GM23338 (cell line): ENCODE results near the gene ABCC5. TPM values are rescaled to one million over a fixed set of nuclear protein-coding genes. Genes with fewer than 3 reads are reported as not detected.

Source experiments
- ATAC-seq: fragments of 200-7000 bp; cut with Tn5 transposase; 3 replicates; pipeline ENCODE4 v1.9.1; 2020
- DNase-seq: peaks from one replicate; pipeline ENCODE4 v3.0.0-alpha.2; 2015; ENCODE audit warnings: low spot score
- H2AFZ ChIP-seq: fragments of 200-600 bp; sonication (generic); 2 replicates; pipeline ENCODE4 v1.8.0; 2016; ENCODE audit warnings: antibody characterized with exemption, mild to moderate bottlenecking, moderate library complexity
- H3F3A ChIP-seq: fragments of 200-600 bp; sonication (generic); replicated peaks from 2 replicates; pipeline ENCODE4 v1.8.0; 2017; ENCODE audit warnings: antibody characterized with exemption, mixed run types, low read depth
- H3K27ac ChIP-seq: fragments of 200-600 bp; sonication (generic); 2 replicates; pipeline ENCODE4 v1.6.1; 2016; ENCODE audit warnings: low read depth
- H3K27me3 ChIP-seq: fragments of 200-600 bp; sonication (generic); 2 replicates; pipeline ENCODE4 v1.8.0; 2016; ENCODE audit warnings: mild to moderate bottlenecking, mixed run types, moderate library complexity; ENCODE audit not compliant: insufficient read depth
- H3K36me3 ChIP-seq: fragments of 200-600 bp; sonication (generic); 2 replicates; pipeline ENCODE4 v1.8.0; 2016; ENCODE audit warnings: mild to moderate bottlenecking; ENCODE audit not compliant: insufficient read depth
- H3K4me1 ChIP-seq: fragments of 200-600 bp; sonication (generic); 2 replicates; pipeline ENCODE4 v1.8.0; 2016; ENCODE audit warnings: mild to moderate bottlenecking, moderate library complexity; ENCODE audit not compliant: insufficient read depth
- H3K4me2 ChIP-seq: fragments of 200-600 bp; sonication (generic); 2 replicates; pipeline ENCODE4 v1.7.1; 2017; ENCODE audit warnings: mixed run types
- H3K4me3 ChIP-seq: fragments of 200-600 bp; sonication (generic); 2 replicates; pipeline ENCODE4 v1.6.1; 2016; ENCODE audit warnings: mixed run types
- H3K79me2 ChIP-seq: fragments of 200-600 bp; sonication (generic); replicated peaks from 2 replicates; pipeline ENCODE4 v1.8.0; 2017; ENCODE audit warnings: mild to moderate bottlenecking; ENCODE audit not compliant: insufficient read depth
- H3K9me2 ChIP-seq: fragments of 200-600 bp; sonication (generic); 2 replicates; pipeline ENCODE4 v1.8.0; 2017; ENCODE audit not compliant: insufficient read depth
- H4K20me1 ChIP-seq: fragments of 200-600 bp; sonication (generic); replicated peaks from 2 replicates; pipeline ENCODE4 v1.8.0; 2017; ENCODE audit warnings: mild to moderate bottlenecking; ENCODE audit not compliant: insufficient read depth
- H3K27ac Mint-ChIP-seq: 2 replicates; pipeline ENCODE4 v1.8.0; 2020; ENCODE audit warnings: inconsistent platforms, mild to moderate bottlenecking, moderate library complexity, mixed read lengths
- H3K27me3 Mint-ChIP-seq: 3 replicates; pipeline ENCODE4 v1.8.0; 2022; ENCODE audit warnings: low read depth, mild to moderate bottlenecking, moderate library complexity, mixed read lengths, inconsistent platforms; ENCODE audit not compliant: insufficient read depth, poor library complexity
- H3K36me3 Mint-ChIP-seq: 3 replicates; pipeline ENCODE4 v1.8.0; 2021; ENCODE audit warnings: low read depth, mild to moderate bottlenecking, inconsistent platforms, moderate library complexity, mixed read lengths
- H3K4me1 Mint-ChIP-seq: 3 replicates; pipeline ENCODE4 v1.8.0; 2020; ENCODE audit warnings: mild to moderate bottlenecking, inconsistent platforms, mixed read lengths
- H3K4me3 Mint-ChIP-seq: 3 replicates; pipeline ENCODE4 v1.8.0; 2021; ENCODE audit warnings: moderate library complexity, mild to moderate bottlenecking, inconsistent platforms, mixed read lengths
- H3K9me3 Mint-ChIP-seq: 3 replicates; pipeline ENCODE4 v1.8.0; 2020; ENCODE audit warnings: moderate library complexity, mild to moderate bottlenecking, inconsistent platforms, mixed read lengths
- CREB1 ChIP-seq: fragments of 250-450 bp; sonication (Bioruptor Pico); IDR thresholded peaks from 2 replicates; pipeline ENCODE4 v1.5.0; 2020; ENCODE audit warnings: low read depth, mild to moderate bottlenecking, moderate library complexity
- ETS1 ChIP-seq: IDR thresholded peaks from 2 replicates; pipeline ENCODE4 v1.6.1; 2016; ENCODE audit warnings: antibody characterized with exemption
- EZH2 ChIP-seq: fragments of 200-600 bp; sonication (generic); IDR thresholded peaks from one replicate; pipeline ENCODE4 v1.8.0; 2017; ENCODE audit warnings: antibody characterized with exemption, mild to moderate bottlenecking, low read depth; ENCODE audit not compliant: unreplicated experiment
- EZH2phosphoT487 ChIP-seq: fragments of 200-600 bp; sonication (generic); IDR thresholded peaks from one replicate; pipeline ENCODE4 v1.8.1; 2018; ENCODE audit warnings: antibody characterized with exemption; ENCODE audit not compliant: unreplicated experiment
- NANOG ChIP-seq: IDR thresholded peaks from 2 replicates; pipeline ENCODE4 v1.6.1; 2016; ENCODE audit warnings: antibody characterized with exemption, borderline replicate concordance
- POLR2AphosphoS5 ChIP-seq: IDR thresholded peaks from 2 replicates; pipeline ENCODE4 v1.6.1; 2016; ENCODE audit warnings: antibody characterized with exemption, low read depth
- ZNF114 ChIP-seq: fragments of 250-450 bp; sonication (Bioruptor Pico); IDR thresholded peaks from 2 replicates; pipeline ENCODE4 v1.5.0; 2020; ENCODE audit warnings: mild to moderate bottlenecking, moderate library complexity
- ZNF331 ChIP-seq: fragments of 250-450 bp; sonication (Bioruptor Pico); IDR thresholded peaks from 2 replicates; pipeline ENCODE4 v1.5.0; 2020; ENCODE audit warnings: low read depth, mild to moderate bottlenecking, moderate library complexity
- ZNF462 ChIP-seq: fragments of 250-450 bp; sonication (Bioruptor Pico); IDR thresholded peaks from 2 replicates; pipeline ENCODE4 v1.5.0; 2020; ENCODE audit warnings: mild to moderate bottlenecking, moderate library complexity
- polyA plus RNA-seq: library from polyadenylated mRNA; unstranded; fragments of >200 nt; fragmentation: Nextera tagmentation; extraction: Ambion mirVana; gene quantifications from 2 replicates; pipeline ENCODE4 v1.2.1, GENCODE V29; 2016
- total RNA-seq: library from RNA; depleted of rRNA; stranded (reverse); fragments of >200 nt; shearing (Covaris generic); gene quantifications from 2 replicates; pipeline ENCODE4 v1.2.3, GENCODE V29; 2014

Gene ABCC5
- total and polyA plus RNA-seq, 2 experiments from 2014 or later: 14.0 to 39.9 TPM

- Histone ChIP-seq H3K27me3 (no peaks in the 10 kb centered on the region), H3K4me3 (no peak overlapping the region), H3K4me1 (peaks cover 11% of the 10 kb centered on the region), H3K27ac (no peak overlapping the region; the same call in 1 of the 2 replicates), H3K36me3 (peaks cover 3% of the 10 kb centered on the region; the same call in 1 of the 2 replicates), H4K20me1 (no peaks in the 10 kb centered on the region; the same call in 1 of the 2 replicates), H3K79me2 (no peaks in the 10 kb centered on the region), H2AFZ (no peak overlapping the region), H3K4me2 (no peak overlapping the region), H3K9me2 (no peaks in the 10 kb centered on the region), H3F3A (peaks cover 27% of the 10 kb centered on the region)
- TF ChIP-seq ZNF462 (CRISPR knock-in tag) (no peak), ZNF114 (no peak)
- H3K4me1 Mint-ChIP-seq: peaks cover 17% of the 10 kb centered on the region
- H3K27me3 Mint-ChIP-seq: peaks cover 6% of the 10 kb centered on the region
- H3K27ac Mint-ChIP-seq: no peak overlapping the region
- H3K4me3 Mint-ChIP-seq: no peak overlapping the region
- DNase-seq: no peak
- H3K36me3 Mint-ChIP-seq: peaks cover 27% of the 10 kb centered on the region
- ATAC-seq: no peak
- no peaks in the 10 kb centered on the region; the same call in 2 of the 3 replicates for H3K9me3 Mint-ChIP-seq
These were observed 59.5 kb downstream of the ABCC5 start for GRCh38 chr3:183958226-183958625.

GRCh38 chr3:183954875-183955274 is 62.8 kb downstream of the ABCC5 start:
- Histone ChIP-seq H3K4me2 (peak overlapping the region; percentile 41; the same call in 1 of the 2 replicates), H3K36me3 (peaks cover 7% of the 10 kb centered on the region; the same call in 1 of the 2 replicates), H3K9me2 (no peaks in the 10 kb centered on the region), H3K27me3 (no peaks in the 10 kb centered on the region), H3K79me2 (no peaks in the 10 kb centered on the region), H3K27ac (0 out of 2 replicates have a peak overlapping the region, but pooled peaks have one; percentile 40), H3F3A (peaks cover 27% of the 10 kb centered on the region), H3K4me1 (peaks cover 11% of the 10 kb centered on the region), H4K20me1 (no peaks in the 10 kb centered on the region; the same call in 1 of the 2 replicates), H3K4me3 (no peak overlapping the region), H2AFZ (no peak overlapping the region)
- DNase-seq: peak; percentile 59
- TF ChIP-seq POLR2AphosphoS5 (no peak), EZH2phosphoT487 (no peak), ETS1 (no peak), ZNF331 (CRISPR knock-in tag) (no peak), NANOG (no peak; the same call in 1 of the 2 replicates), CREB1 (peak; percentile 46), EZH2 (no peak)
- Mint-ChIP-seq H3K36me3 (peaks cover 30% of the 10 kb centered on the region), H3K4me3 (0 out of 3 replicates have a peak overlapping the region, but pooled peaks have one; percentile 1), H3K4me1 (peaks cover 25% of the 10 kb centered on the region), H3K27ac (peak overlapping the region; percentile 78), H3K9me3 (no peaks in the 10 kb centered on the region; the same call in 2 of the 3 replicates), H3K27me3 (peaks cover 6% of the 10 kb centered on the region)
- peak; percentile 95 for ATAC-seq
